NCI-H1048 (cell line): ENCODE measurements around the gene TBC1D10B.

ENCODE experiments used
- DNase-seq: peaks from one replicate; lab custom pipeline; 2025; lab: John Stamatoyannopoulos, UW

Gene TBC1D10B

DNA sequence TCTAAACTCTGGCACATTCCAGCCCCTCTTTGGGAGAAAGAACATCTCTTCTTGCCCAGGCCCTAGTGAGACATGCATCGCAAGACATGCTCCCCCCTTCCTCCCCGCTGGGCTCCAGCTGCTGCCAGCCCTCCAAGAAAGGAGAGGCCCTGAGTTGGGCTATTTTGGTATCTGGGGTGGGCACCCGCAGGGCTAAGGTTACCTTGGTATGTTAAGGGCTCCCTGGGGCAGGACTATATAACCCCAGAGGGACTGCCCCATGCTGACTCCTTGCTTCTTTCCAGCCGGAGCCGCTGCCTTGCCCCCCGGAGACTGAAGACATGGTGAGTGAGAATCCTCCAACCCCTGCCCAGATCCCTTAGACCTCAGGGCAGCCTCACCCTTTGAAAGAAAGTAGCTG lies 4.2 kb upstream of the TBC1D10B start, which contains the start of gene MYL11:
TSS of gene MYL11 (plus strand) at position 265 of the 400 bp plus-strand sequence. CDS start at position 321, 56 bp downstream.
- no peak for DNase-seq

DNA sequence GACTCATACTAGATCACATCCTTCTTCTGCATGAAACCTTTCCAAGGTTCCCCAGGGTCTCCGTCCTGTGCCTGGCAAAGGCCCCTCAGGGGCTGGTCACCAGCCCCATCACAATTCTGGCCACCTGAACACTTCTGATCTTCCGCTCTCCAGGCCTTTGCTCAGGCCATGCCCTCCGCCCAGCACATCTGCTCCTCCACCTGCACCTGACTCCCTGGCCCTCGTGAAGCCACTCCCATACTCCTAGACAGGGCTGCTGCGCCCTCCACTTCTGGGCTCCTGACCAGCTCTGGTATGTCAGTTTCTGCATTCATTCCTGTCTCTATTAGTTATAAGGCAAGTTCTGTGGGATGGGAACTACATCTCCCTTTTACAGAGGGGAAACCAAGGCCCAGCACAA lies 2.4 kb upstream of the TBC1D10B start:
- DNase-seq: no peak

GRCh38 chr16:30372038-30372712 lies 1.9 kb upstream of the TBC1D10B start:
- no peak for DNase-seq

- DNase-seq: no peak
Observed at GRCh38 chr16:30371248-30371816, 1.0 kb upstream of the TBC1D10B start.

DNA sequence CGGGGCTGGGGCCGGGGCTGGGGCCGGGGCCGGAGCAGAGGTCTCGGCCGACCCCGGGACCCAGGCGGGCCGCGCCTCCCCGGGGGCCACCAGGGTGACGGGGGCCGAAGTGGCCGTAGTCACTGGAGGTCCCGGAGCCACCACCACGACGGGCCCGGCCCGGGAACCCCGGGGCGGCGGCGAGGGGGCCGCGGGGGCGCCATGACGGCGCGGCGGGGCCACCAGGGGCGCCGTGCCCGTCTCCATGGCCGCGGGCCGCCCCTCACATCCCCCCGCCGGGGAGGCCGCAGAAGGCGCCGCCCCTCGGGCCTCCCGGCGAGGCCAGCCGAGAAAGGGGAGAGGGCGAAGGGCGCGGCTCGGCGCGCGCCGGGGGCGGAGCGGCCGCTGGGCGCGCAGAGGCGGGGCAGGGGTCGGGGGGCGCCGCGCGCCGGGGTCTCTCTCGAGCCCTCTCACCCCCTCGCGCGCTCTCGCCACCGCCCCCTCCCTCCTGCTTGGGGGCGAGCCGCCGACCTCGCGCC lies 297 bp downstream of the TBC1D10B start:
- no peak for DNase-seq

DNA sequence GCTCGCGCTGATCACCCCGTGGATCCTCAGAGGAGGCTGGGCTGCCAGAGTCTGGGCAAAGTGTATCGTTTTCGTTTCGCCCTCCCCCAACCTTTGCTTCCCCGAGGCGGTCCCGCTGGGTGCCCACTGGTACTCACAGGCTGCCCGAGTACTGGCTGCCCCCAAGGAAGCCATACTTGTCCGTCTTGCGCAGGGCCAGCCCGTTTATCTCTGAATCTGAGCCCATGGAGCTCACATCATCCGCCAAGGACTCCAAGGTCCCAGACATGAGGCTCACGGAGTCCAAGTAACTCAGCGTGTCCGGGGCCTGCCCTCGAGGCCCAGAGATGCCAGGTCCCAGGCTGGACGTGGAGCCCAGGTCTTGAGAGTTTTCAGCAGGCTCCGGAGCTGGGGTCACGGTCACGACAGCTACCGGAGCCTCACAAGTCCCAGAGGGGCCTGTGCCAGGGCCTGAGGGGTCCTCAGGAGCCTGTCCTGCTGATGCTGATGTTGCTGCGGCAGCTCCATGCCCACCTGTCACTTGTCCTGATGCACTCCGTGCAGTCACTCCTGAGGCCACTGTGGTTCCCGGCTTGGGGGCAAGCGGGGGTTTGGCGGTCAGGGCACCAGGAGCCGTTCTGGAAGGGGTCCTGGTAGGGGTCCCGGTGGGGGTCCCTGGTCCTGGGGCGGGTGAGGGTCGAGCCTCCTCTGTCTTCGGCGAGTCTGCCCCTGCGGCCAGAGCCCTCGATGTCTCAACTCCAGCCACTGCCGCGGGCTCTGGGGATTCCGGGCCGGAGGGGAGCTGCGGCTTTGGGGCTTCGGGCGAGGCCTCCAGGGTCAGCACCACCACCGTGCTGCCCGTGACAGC lies 980 bp downstream of the TBC1D10B start:
- no peak for DNase-seq

DNA sequence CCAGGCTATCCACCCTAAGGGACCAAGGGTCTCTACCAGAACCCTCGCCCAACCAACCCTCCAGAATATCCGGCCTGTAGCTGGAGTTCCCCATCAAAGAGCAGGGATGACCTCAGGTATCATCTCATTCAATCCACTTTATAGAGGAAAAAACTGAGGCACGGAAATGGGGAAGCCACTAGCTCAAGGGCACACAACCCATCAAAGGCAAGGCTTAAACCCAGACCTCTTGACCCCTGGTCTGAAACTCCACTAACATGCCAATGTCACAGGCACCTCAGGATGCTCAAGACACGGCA lies 1.6 kb downstream of the TBC1D10B start:
- no peak for DNase-seq

DNA sequence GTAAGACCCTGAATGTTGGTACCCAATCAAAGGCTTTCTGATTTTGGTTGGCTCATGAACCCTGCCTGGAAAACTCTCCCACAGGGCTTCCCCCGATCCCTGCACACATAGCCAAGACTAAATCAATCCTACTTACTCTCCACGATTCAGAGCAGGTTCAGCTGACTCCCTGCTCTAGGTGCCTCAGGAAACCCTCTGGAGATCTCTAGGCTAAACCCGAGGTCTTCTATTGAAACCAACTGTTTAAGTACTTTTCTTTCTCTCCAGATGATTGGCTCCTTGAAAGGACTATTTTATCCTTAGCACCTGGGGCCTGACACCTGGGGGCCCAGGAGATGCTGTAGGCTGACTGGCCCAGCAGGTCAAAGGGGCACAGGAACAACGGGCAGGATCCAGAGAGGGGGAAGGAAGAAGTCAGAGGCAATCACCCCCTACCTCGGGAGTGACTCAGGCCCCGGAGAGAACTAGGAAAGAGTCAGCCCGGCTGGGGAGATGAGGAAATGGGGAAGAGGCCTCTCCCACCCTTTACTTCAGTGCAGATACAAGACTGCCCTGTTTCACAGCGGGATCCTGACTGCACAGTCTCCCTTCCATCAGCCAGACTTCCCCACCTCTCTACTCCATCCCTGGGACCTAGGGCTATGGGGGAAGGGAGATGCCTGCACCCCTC lies 2.0 kb downstream of the TBC1D10B start:
- no peak for DNase-seq

DNA sequence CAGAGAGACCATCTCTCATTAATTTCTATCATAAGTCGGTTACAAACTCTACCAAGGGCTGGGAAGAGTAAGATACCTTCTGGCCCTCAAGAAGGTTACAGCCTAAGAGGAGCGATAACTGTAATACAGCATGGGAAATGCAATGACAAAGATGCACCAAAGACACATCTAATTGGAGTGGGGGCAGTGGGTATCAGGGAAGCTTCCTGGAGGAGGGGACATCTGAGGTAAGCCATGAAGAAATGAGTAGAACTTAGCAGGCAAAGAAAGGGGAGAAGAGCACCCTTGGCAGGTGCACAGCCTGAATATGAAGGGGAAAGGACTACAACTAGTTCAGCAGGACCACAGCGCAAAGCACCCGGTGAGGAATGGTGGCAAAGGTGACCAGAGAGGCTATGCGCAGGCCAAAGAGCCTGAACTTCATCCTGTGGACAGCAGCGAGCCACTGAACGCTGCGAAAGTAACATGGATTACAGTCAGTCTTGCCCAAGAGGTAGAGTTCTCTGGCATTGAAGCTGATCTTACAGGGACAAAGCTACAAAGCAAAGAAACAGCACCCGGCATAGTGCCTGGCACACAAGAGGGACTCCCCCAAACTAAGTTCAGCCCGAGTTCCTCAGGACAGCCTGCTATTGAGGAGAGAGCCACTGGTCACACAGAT lies 2.8 kb downstream of the TBC1D10B start:
- no peak for DNase-seq

DNA sequence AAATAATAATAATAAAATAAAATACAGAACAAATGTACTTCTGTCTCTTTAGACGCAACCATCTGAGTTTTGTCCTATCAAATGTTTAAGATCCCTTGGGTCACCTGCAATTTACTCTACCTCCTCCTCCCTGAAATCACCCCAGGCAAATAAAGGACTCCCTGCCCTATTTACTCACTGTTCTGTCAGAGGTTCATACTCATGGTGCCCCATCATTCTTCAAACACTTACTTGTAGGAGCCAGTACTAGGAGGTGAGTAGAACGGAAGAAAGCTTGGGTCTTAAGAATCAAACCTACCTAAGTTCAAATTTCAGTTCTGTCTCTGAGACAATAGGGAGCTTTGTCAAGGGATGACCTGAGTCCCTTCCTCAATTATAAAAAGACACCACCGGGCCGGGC lies 3.8 kb downstream of the TBC1D10B start:
- DNase-seq: no peak

DNA sequence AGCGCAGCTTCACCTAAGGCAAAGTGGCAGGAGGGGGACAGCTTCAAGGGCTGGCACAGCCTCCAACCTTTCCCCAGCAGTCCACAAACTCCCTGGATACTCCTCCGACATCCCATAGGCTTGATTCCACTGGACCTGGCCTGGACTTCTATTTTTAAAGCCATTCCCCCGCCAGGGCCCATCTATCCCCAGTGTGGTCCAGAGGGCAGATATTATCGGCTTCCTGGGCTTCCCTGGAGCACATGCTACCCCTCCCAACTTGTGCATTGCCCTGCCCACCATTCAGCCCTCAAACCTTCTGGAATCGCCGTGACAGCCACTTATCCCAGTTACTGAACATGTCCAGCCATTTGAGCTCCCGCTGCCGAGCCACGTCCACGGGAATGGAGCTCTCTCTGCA lies 5.1 kb downstream of the TBC1D10B start:
- no peak for DNase-seq

- DNase-seq: no peak
Observed at GRCh38 chr16:30361180-30361579, 9.1 kb downstream of the TBC1D10B start.

DNA sequence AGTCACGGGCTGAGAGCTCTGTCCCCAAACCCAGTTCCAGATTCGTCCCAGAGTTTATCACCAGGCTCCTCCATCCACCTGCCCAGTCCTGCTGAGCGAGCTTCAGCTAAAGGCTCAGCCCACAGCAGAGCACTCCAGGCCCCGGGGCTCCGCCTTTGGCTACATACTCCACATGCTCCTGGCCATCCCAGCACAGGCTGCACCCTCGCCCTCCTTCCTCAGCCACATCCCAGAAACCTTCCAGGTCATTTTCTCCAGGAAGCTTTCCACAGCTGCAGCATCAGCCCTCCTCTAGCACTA lies 10.5 kb downstream of the TBC1D10B start:
- no peak for DNase-seq

DNA sequence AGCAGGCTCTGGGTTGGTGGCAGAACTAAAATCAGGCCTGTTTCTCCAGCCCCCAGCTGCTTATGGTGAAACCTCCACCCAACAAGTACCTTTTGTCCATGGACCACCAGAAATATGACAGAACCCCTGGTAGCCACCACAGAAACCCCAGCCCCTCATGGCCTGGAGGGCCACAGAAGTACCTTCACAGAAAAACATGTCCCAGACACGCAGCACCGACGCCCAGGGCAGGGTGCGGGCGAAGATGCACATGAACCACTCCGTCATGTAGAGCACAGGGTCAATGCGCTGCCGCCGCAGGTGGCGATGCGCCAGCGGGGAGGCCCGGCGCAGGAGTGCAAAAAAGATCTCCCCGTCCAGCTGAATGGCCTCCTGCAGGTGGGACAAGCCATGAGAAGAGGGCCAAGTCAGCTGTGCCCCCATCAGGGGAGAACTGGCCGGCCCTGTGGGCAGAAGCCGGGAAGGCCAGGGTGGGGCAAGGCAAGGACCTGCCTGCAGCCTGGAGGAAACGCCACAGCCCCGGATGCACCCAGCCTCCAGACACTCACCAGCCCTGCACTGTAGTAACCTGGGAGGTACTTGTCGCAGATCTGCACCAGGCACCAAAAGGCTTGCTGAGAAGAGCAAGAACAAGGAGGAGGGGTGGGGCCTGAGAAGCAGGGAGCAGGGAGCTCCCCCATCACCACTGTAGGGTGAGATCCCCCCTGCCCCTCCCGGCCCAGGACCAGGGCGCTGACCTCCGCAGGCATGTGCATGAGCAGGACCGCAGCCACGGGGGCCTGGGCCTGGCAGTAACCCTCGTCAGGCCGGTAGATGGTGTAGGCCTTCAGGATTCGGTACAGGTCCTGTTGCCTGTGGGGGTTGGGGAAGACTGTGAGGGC lies 11.1 kb downstream of the TBC1D10B start:
- no peak for DNase-seq

DNA sequence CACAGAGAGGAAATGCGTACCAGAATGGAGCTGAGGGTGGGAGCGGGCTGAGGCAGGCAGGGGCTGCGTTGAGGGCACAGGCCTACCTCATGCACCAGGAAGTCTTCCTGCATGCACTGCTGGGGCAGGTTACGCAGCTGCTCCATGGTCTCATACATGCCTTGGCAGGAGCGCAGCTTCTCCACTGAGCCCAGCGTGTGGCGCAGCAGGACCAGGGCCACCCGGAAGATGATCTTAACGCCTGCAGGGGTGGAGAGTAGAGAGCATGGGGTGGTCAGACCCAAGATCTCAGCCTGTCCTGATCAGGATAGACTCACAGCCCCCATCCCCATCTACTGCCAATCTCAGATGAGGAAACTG lies 11.7 kb downstream of the TBC1D10B start:
- no peak for DNase-seq

GRCh38 chr16:30357715-30358576 lies 12.3 kb downstream of the TBC1D10B start:
- no peak for DNase-seq

GRCh38 chr16:30357085-30357714 lies 13.1 kb downstream of the TBC1D10B start:
- DNase-seq: no peak

DNA sequence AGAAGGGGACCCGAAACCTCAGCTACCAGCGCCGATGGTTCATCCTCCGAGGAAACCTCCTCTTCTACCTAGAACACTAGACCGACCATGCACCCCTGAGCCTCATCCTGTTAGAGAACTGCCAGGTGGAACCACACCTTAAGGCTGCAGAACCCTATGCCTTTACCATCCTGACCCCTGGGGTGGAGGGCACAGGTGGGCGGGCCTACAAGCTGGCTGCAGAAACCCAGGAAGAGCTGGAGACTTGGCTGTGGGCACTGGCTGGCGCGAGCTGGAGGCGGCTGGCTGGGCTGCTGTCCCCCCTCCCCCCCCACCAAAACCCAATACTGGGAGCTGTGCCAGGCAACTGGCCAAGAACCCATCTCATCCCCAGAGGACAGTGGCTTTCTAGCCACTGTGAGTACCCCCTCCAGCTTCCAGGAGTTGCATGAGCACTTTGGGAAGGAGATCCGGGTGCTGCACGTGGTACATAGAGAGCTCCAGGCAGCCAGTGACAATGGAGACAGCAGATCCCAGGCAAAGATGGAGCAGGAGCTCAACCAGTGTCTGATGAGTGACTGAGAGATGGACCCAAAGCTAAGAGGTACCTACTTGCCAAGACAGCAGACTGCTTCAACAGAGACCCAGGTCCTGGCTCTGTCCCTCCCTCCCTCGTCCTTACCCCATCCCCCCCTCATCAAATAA lies 13.8 kb downstream of the TBC1D10B start:
- no peak for DNase-seq

DNA sequence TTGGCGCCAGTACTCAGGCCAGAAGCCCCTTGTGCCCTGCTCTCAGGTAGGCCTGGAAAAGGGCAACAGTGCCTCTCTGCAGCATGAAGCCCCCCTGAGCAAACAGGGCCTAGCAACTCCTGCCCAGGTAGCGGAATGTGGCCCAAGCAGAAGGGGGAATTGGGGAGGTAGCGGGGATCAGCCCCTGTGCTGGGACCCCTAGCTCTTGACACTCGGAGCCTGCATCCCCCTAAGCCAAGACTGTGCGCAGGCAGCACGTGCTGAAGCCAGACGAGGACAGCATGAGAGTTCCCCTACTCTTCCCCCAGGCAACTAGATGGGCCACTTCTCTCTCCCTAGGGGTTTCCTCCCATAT lies 14.4 kb downstream of the TBC1D10B start:
- DNase-seq: no peak
